Mammary epithelial cell (primary cell): ENCODE data around the gene SEMA3B.

Source experiments
- EZH2 ChIP-seq: IDR thresholded peaks from 2 replicates; pipeline ENCODE4 v1.6.1; 2012; ENCODE audit warnings: low read length, inconsistent platforms, borderline replicate concordance
- TF ChIP-seq, protein P1 (sequence below), 2 donors: IDR thresholded peaks in 1 of 2; conservative IDR thresholded peaks in 1 of 2; 2 replicates each; pipeline ENCODE4 v1.5.1; 2011 to 2012; ENCODE audit warnings: inconsistent platforms in 2 of 2, low read length in 2 of 2, mild to moderate bottlenecking in 2 of 2, control low read depth in 1 of 2, low read depth in 1 of 2; ENCODE audit not compliant: insufficient read depth in 1 of 2; ENCODE audit errors: extremely low read depth in 1 of 2

DNA sequence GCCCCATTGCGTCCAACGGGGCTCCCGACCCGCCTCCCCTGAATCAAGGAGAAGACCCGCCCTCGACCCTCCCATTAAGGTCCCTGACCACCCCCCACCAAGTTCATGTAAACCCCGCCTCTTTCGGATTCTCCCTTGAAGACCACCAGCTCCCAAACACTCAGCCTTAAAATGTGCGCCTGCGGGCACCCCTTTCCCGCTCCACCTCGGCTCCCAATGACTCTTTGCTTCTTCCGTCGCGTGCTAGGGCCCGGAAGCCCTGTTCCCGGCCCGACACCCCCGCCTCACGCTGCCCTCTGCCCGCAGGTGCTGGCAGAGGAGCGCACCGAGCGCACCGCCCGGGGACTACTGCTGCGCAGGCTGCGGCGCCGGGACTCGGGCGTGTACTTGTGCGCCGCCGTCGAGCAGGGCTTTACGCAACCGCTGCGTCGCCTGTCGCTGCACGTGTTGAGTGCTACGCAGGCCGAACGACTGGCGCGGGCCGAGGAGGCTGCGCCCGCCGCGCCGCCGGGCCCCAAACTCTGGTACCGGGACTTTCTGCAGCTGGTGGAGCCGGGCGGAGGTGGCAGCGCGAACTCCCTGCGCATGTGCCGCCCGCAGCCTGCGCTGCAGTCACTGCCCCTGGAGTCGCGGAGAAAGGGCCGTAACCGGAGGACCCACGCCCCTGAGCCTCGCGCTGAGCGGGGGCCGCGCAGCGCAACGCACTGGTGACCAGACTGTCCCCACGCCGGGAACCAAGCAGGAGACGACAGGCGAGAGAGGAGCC lies 7.2 kb downstream of the SEMA3B start:
- no peak for TF ChIP-seq EZH2
- TF ChIP-seq, protein P1, sequence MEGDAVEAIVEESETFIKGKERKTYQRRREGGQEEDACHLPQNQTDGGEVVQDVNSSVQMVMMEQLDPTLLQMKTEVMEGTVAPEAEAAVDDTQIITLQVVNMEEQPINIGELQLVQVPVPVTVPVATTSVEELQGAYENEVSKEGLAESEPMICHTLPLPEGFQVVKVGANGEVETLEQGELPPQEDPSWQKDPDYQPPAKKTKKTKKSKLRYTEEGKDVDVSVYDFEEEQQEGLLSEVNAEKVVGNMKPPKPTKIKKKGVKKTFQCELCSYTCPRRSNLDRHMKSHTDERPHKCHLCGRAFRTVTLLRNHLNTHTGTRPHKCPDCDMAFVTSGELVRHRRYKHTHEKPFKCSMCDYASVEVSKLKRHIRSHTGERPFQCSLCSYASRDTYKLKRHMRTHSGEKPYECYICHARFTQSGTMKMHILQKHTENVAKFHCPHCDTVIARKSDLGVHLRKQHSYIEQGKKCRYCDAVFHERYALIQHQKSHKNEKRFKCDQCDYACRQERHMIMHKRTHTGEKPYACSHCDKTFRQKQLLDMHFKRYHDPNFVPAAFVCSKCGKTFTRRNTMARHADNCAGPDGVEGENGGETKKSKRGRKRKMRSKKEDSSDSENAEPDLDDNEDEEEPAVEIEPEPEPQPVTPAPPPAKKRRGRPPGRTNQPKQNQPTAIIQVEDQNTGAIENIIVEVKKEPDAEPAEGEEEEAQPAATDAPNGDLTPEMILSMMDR (conservative IDR thresholded peaks at IDR 0.05 in 1 of 2, IDR thresholded peaks at IDR 0.05 in 1 of 2; ENCODE audit: extremely low read depth in 1 of 2, insufficient read depth in 1 of 2, low read depth in 1 of 2, low read length in 2 of 2), result no peak
